H1 (cell line): ENCODE measurements around the gene MASP1. TPM values are rescaled to one million over a fixed set of nuclear protein-coding genes. Genes with fewer than 3 reads are reported as not detected.

Source experiments
- CTCF ChIA-PET: fragments of 300-600 bp; sonication (Branson Sonifier 250); formaldehyde crosslinking; loops from one replicate; lab custom pipeline; 2021; ENCODE audit not compliant: partially characterized antibody; lab: Charles Lee
- POLR2A ChIA-PET: fragments of 300-600 bp; sonication (Branson Sonifier 250); formaldehyde crosslinking; loops from one replicate; lab custom pipeline; 2021; ENCODE audit warnings: inconsistent platforms; ENCODE audit not compliant: partially characterized antibody; lab: Charles Lee
- DNase-seq, 2 experiments: peaks; one replicate each; pipeline versions ENCODE4 v3.0.0 to v3.0.0-alpha.2; 2010 to 2022; ENCODE audit warnings: low spot score in 2 of 2, low read depth in 1 of 2, mixed read lengths in 1 of 2
- FAIRE-seq: peaks from 2 replicates; lab custom pipeline; 2011; peaks lifted over from hg19 to GRCh38; lab: Jason Lieb, UNC
- H2AFZ ChIP-seq: 2 replicates; pipeline ENCODE4 v1.8.1; 2012; ENCODE audit warnings: low read length, inconsistent platforms
- H2AK5ac ChIP-seq: 2 replicates; pipeline ENCODE4 v1.6.1; 2013; ENCODE audit warnings: low read depth, low read length
- H2BK120ac ChIP-seq: replicated peaks from 2 replicates; pipeline ENCODE3; 2013; ENCODE audit warnings: low read depth, low read length, inconsistent platforms
- H2BK12ac ChIP-seq: 2 replicates; pipeline ENCODE4 v1.6.1; 2013; ENCODE audit warnings: low read depth, low read length
- H2BK15ac ChIP-seq: 2 replicates; pipeline ENCODE4 v1.6.1; 2013; ENCODE audit warnings: low read length
- H2BK20ac ChIP-seq: 2 replicates; pipeline ENCODE4 v1.6.1; 2013; ENCODE audit warnings: low read length
- H2BK5ac ChIP-seq: 2 replicates; pipeline ENCODE4 v1.6.1; 2013; ENCODE audit warnings: low read depth, low read length
- H3K14ac ChIP-seq: 2 replicates; pipeline ENCODE4 v1.6.1; 2013; ENCODE audit warnings: inconsistent platforms; ENCODE audit not compliant: insufficient read length
- H3K18ac ChIP-seq: 2 replicates; pipeline ENCODE4 v1.6.1; 2013; ENCODE audit warnings: low read length; ENCODE audit errors: extremely low read depth
- H3K23ac ChIP-seq: 2 replicates; pipeline ENCODE4 v1.6.1; 2013; ENCODE audit warnings: inconsistent platforms; ENCODE audit not compliant: insufficient read length
- H3K23me2 ChIP-seq: 2 replicates; pipeline ENCODE4 v1.6.1; 2013; ENCODE audit warnings: low read depth, low read length
- H3K27ac ChIP-seq: 2 replicates; pipeline ENCODE4 v1.6.1; 2011; ENCODE audit warnings: low read depth, low read length, inconsistent platforms
- H3K27me3 ChIP-seq, 4 experiments: replicated peaks in 1 of 4; 1 replicate in 1 of 4; 2 replicates in 3 of 4; pipeline versions ENCODE4 v1.6.1 to v1.8.1; 2011 to 2013; ENCODE audit warnings: low read length in 3 of 4, mild to moderate bottlenecking in 3 of 4, inconsistent platforms in 2 of 4, mixed read lengths in 2 of 4, moderate library complexity in 1 of 4; ENCODE audit not compliant: control insufficient read depth in 3 of 4, insufficient read depth in 3 of 4; ENCODE audit errors: extremely low read depth in 1 of 4
- H3K36me3 ChIP-seq, 4 experiments: 2 replicates each; pipeline versions ENCODE4 v1.6.1 to v1.8.1; 2011 to 2013; ENCODE audit warnings: mild to moderate bottlenecking in 4 of 4, low read length in 3 of 4, moderate library complexity in 2 of 4, control low read depth in 1 of 4, inconsistent platforms in 1 of 4; ENCODE audit not compliant: insufficient read depth in 4 of 4, control insufficient read depth in 2 of 4
- H3K4ac ChIP-seq: replicated peaks from 2 replicates; pipeline ENCODE3; 2013; ENCODE audit warnings: low read length, low read depth, mixed read lengths, inconsistent platforms; ENCODE audit not compliant: insufficient read length
- H3K4me1 ChIP-seq, 4 experiments: replicated peaks in 1 of 4; 1 replicate in 1 of 4; 2 replicates in 3 of 4; pipeline versions ENCODE4 v1.6.1 to v1.8.1; 2011 to 2013; ENCODE audit warnings: low read length in 3 of 4, inconsistent platforms in 2 of 4, mixed read lengths in 1 of 4; ENCODE audit not compliant: insufficient read depth in 4 of 4, control insufficient read depth in 3 of 4
- H3K4me2 ChIP-seq, 2 experiments: 2 replicates each; pipeline versions ENCODE4 v1.6.1 to v1.8.1; 2011 to 2013; ENCODE audit warnings: low read depth in 2 of 2, low read length in 2 of 2, control low read depth in 1 of 2, inconsistent platforms in 1 of 2, mild to moderate bottlenecking in 1 of 2; ENCODE audit not compliant: insufficient read depth in 1 of 2
- H3K4me3 ChIP-seq, 4 experiments: fragments of 200-600, 300-600 bp in 1 of 4; sonication (generic), shearing (Covaris generic), sonication (Bioruptor Twin) in 1 of 4; 2 replicates each; pipeline versions ENCODE4 v1.5.1 to v1.8.1; 2011 to 2016; ENCODE audit warnings: low read length in 4 of 4, low read depth in 3 of 4, control low read depth in 2 of 4, inconsistent platforms in 2 of 4, mild to moderate bottlenecking in 2 of 4, mixed read lengths in 1 of 4, moderate library complexity in 1 of 4; ENCODE audit not compliant: insufficient read depth in 2 of 4; ENCODE audit errors: extremely low read depth in 1 of 4
- H3K56ac ChIP-seq: replicated peaks from 2 replicates; pipeline ENCODE3; 2013; ENCODE audit warnings: low read depth, mild to moderate bottlenecking, mixed read lengths, low read length, inconsistent platforms; ENCODE audit not compliant: insufficient read length
- H3K79me1 ChIP-seq: 2 replicates; pipeline ENCODE4 v1.6.1; 2013; ENCODE audit warnings: low read depth, low read length, control low read depth
- H3K79me2 ChIP-seq, 2 experiments: 2 replicates each; pipeline versions ENCODE4 v1.6.1 to v1.8.1; 2012 to 2013; ENCODE audit warnings: low read length in 2 of 2, mild to moderate bottlenecking in 2 of 2, inconsistent platforms in 1 of 2; ENCODE audit not compliant: insufficient read depth in 2 of 2, control insufficient read depth in 1 of 2
- H3K9ac ChIP-seq, 4 experiments: replicated peaks in 1 of 4; 1 replicate in 1 of 4; 2 replicates in 3 of 4; pipeline versions ENCODE4 v1.6.1 to v1.8.1; 2011 to 2013; ENCODE audit warnings: low read depth in 3 of 4, low read length in 3 of 4, control low read depth in 2 of 4, mild to moderate bottlenecking in 2 of 4, moderate library complexity in 2 of 4, inconsistent platforms in 1 of 4; ENCODE audit errors: extremely low read depth in 1 of 4
- H3K9me3 ChIP-seq, 2 experiments: 2 replicates each; pipeline versions ENCODE4 v1.6.1 to v1.8.1; 2012 to 2013; ENCODE audit warnings: mild to moderate bottlenecking in 2 of 2, moderate library complexity in 2 of 2, control low read depth in 1 of 2, inconsistent platforms in 1 of 2, low read depth in 1 of 2, low read length in 1 of 2, mixed read lengths in 1 of 2; ENCODE audit not compliant: insufficient read depth in 2 of 2
- H4K20me1 ChIP-seq, 2 experiments: replicated peaks in 1 of 2; 2 replicates each; pipeline versions ENCODE3 to v1.8.1; 2011 to 2013; ENCODE audit warnings: inconsistent platforms in 2 of 2, low read length in 2 of 2, mild to moderate bottlenecking in 1 of 2; ENCODE audit not compliant: insufficient read depth in 2 of 2, control insufficient read depth in 1 of 2
- H4K5ac ChIP-seq: 2 replicates; pipeline ENCODE4 v1.6.1; 2013; ENCODE audit warnings: low read length, low read depth, mixed read lengths, inconsistent platforms; ENCODE audit not compliant: insufficient read length
- H4K8ac ChIP-seq: 2 replicates; pipeline ENCODE4 v1.8.0; 2013; ENCODE audit warnings: mild to moderate bottlenecking, moderate library complexity, low read length, inconsistent platforms; ENCODE audit not compliant: insufficient read depth; ENCODE audit errors: extremely low read depth
- H4K91ac ChIP-seq: replicated peaks from 2 replicates; pipeline ENCODE3; 2013; ENCODE audit warnings: low read length, mixed read lengths, inconsistent platforms; ENCODE audit not compliant: insufficient read length
- CEBPB ChIP-seq: IDR thresholded peaks from 2 replicates; pipeline ENCODE4 v1.6.1; 2012; ENCODE audit warnings: low read depth, low read length
- MAFK ChIP-seq: IDR thresholded peaks from 2 replicates; pipeline ENCODE4 v1.6.1; 2012; ENCODE audit warnings: low read depth, mild to moderate bottlenecking, improper control_type of control experiment, low read length
- RNF2 ChIP-seq: fragments of 200-900, 300-1000 bp; sonication (generic); IDR thresholded peaks from 2 replicates; pipeline ENCODE4 v1.7.1; 2016; ENCODE audit warnings: borderline replicate concordance, low read depth, mild to moderate bottlenecking, antibody characterized with exemption, low read length; ENCODE audit not compliant: poor library complexity, severe bottlenecking; ENCODE audit errors: missing control alignments
- SIN3A ChIP-seq, 2 experiments: IDR thresholded peaks in 1 of 2; conservative IDR thresholded peaks in 1 of 2; 2 replicates each; pipeline ENCODE4 v1.6.1; 2011 to 2012; ENCODE audit warnings: low read length in 2 of 2, improper control_type of control experiment in 1 of 2, low read depth in 1 of 2, mild to moderate bottlenecking in 1 of 2
- SP2 ChIP-seq: IDR thresholded peaks from 2 replicates; pipeline ENCODE4 v1.6.1; 2012; ENCODE audit warnings: mild to moderate bottlenecking, low read length, inconsistent platforms
- SP4 ChIP-seq: IDR thresholded peaks from 2 replicates; pipeline ENCODE4 v1.6.1; 2012; ENCODE audit warnings: low read length, inconsistent platforms
- WGBS, 2 experiments: shearing (Covaris generic) in 1 of 2; methylation state at CpG; one replicate each; pipeline versions ENCODE4 v1.1.6 to v1.1.7; 2013 to 2015; ENCODE audit warnings: low lambda C conversion rate in 2 of 2, mixed read lengths in 2 of 2, inconsistent platforms in 1 of 2, low coverage in 1 of 2, missing lambda C conversion rate in 1 of 2; ENCODE audit not compliant: insufficient replicate concordance in 2 of 2, insufficient coverage in 1 of 2, insufficient read length in 1 of 2; ENCODE audit errors: extremely low coverage in 1 of 2, missing lambda C conversion rate in 1 of 2; 5-methylcytosine and 5-hydroxymethylcytosine counted together
- polyA plus RNA-seq, 7 experiments: library from polyadenylated mRNA; depleted of rRNA in 3 of 7; stranded (reverse) in 5 of 7; unstranded in 2 of 7; fragments of >200 nt in 5 of 7; fragments of 200-250 nt in 2 of 7; gene quantifications; 1 replicate in 5 of 7; 2 replicates in 1 of 7; 4 replicates in 1 of 7; pipeline versions ENCODE4 v1.2.1 to v1.2.3, GENCODE V29; 2011 to 2013; ENCODE audit warnings: missing spikeins in 2 of 7, mixed read lengths in 2 of 7
- total RNA-seq: library from RNA; stranded (reverse); fragmentation: NEBNext Ultra II Directional; extraction: Animal tissue kit (Norgen Biotek cat#: 25700); gene quantifications from 2 replicates; pipeline ENCODE4 v1.2.1, GENCODE V29; 2021

Gene MASP1
- total and polyA plus RNA-seq, 2 of the 8 experiments (the other 6 are each of a cell fraction or from before 2014, with no cell fraction given): 2.7 to 3.5 TPM

DNA sequence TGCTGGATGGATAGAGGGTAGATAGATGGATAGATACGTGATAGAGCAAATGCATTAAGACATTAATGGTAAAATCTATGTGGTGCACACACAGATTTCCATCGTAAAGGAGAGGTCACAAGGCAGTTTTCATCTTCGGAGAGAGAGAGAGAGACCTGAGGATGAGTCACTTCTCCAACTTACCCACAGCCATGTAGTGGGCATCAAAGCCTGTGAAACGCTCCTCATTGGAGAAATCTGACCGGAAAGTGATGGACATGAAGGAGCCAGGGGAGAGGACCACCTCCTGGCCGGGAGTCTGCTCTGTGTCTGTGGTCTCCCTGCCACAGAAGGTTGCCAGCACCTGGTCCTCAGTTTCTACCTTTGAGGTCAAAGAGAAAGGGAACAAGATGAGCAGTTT is 29.2 kb downstream of the MASP1 start:
- FAIRE-seq (no peak), DNase-seq (no peak)
- no peak overlapping the region for H2BK120ac ChIP-seq
- no peak overlapping the region for H3K18ac ChIP-seq
- no peaks in the 10 kb centered on the region for H3K23me2 ChIP-seq
- H3K4me1 ChIP-seq: no peaks in the 10 kb centered on the region
- H3K23ac ChIP-seq: no peak overlapping the region
- no peaks in the 10 kb centered on the region for H3K36me3 ChIP-seq
- H3K56ac ChIP-seq: no peak overlapping the region
- no peak overlapping the region for H4K5ac ChIP-seq
- no peaks in the 10 kb centered on the region for H3K79me2 ChIP-seq
- H4K91ac ChIP-seq: no peak overlapping the region
- H2BK15ac ChIP-seq: no peak overlapping the region
- no peak overlapping the region for H3K9ac ChIP-seq
- H2BK12ac ChIP-seq: no peak overlapping the region
- no peak overlapping the region for H3K14ac ChIP-seq
- H3K4ac ChIP-seq: no peak overlapping the region
- no peak overlapping the region for H3K4me2 ChIP-seq
- H2BK5ac ChIP-seq: no peak overlapping the region
- no peak overlapping the region for H2BK20ac ChIP-seq
- no peak overlapping the region for H3K4me3 ChIP-seq
- H2AK5ac ChIP-seq: no peak overlapping the region
- no peak overlapping the region for H3K27ac ChIP-seq
- no peaks in the 10 kb centered on the region for H3K27me3 ChIP-seq
- ChIA-PET CTCF (interaction anchor here (0.7 to 7.1 kb wide), 4 partner anchors 11 to 56 kb away, joined by 3 to 63 read pairs (median 8); no protein-coding TSS in a partner anchor), POLR2A (interaction anchor here (0.6 kb wide), 1 partner anchor 97 kb away, joined by 3 read pairs; no protein-coding TSS in a partner anchor)
- no peaks in the 10 kb centered on the region for H3K9me3 ChIP-seq
- 87% methylated on average over 6 of the region's 6 CpGs; no CpG with 5 or more reads in 1 of the 2 experiments for WGBS, 2 experiments
- H2AFZ ChIP-seq: no peak overlapping the region
- H4K20me1 ChIP-seq: no peaks in the 10 kb centered on the region
- no peaks in the 10 kb centered on the region for H3K79me1 ChIP-seq
- H4K8ac ChIP-seq: 0 out of 2 replicates have a peak overlapping the region, but pooled peaks have one; percentile 63
- no peak for TF ChIP-seq MAFK
- no peak for TF ChIP-seq SP2
- no peak for TF ChIP-seq CEBPB
- TF ChIP-seq SP4: no peak
- no peak for TF ChIP-seq RNF2
- no peak for TF ChIP-seq SIN3A (conservative IDR thresholded peaks at IDR 0.05 in 1 of 2, IDR thresholded peaks at IDR 0.05 in 1 of 2; ENCODE audit: low read depth in 1 of 2, low read length in 2 of 2)
